ENCODE results near the gene MSH2.
"Not testable (repeated sequence)": the region's sequence is repeated elsewhere in the genome, so short reads cannot be mapped to it uniquely, and the experiment has no call there.

MSH2 gene

GRCh38 chr2:47405757-47406156 is 2.8 kb downstream of the MSH2 start:
- in situ Hi-C loops (cut with MboI; ENCODE audit: low pct_unique_long_range_greater_than_20kb, low sequenced_read_pairs), result no loop called here
- no peak for DNase-seq

- in situ Hi-C loops (cut with MboI; ENCODE audit: low pct_unique_long_range_greater_than_20kb, low sequenced_read_pairs); DNase-seq: not testable (repeated sequence)
Observed at GRCh38 chr2:47406649-47407330, 3.8 kb downstream of the MSH2 start.

- in situ Hi-C loops (cut with MboI; ENCODE audit: low pct_unique_long_range_greater_than_20kb, low sequenced_read_pairs), result not testable (repeated sequence)
Observed at GRCh38 chr2:47407976-47408375, 5.0 kb downstream of the MSH2 start.

GRCh38 chr2:47414682-47415458 is 11.9 kb downstream of the MSH2 start:
- in situ Hi-C loops (cut with MboI; ENCODE audit: low pct_unique_long_range_greater_than_20kb, low sequenced_read_pairs), result no loop called here

More at GRCh38 chr2:47407976-47408375, 5.0 kb downstream of the MSH2 start:
- not testable (repeated sequence) for DNase-seq

GRCh38 chr2:47420214-47420613 is 17.3 kb downstream of the MSH2 start:
- in situ Hi-C loops (cut with MboI; ENCODE audit: low pct_unique_long_range_greater_than_20kb, low sequenced_read_pairs), result no loop called here
- no peak for DNase-seq

More at GRCh38 chr2:47414682-47415458, 11.9 kb downstream of the MSH2 start:
- no peak for DNase-seq

GRCh38 chr2:47420683-47421082 is 17.7 kb downstream of the MSH2 start:
- in situ Hi-C loops (cut with MboI; ENCODE audit: low pct_unique_long_range_greater_than_20kb, low sequenced_read_pairs), result not testable (repeated sequence)

GRCh38 chr2:47422016-47422415 is 19.1 kb downstream of the MSH2 start:
- DNase-seq, result no peak
- in situ Hi-C loops (cut with MboI; ENCODE audit: low pct_unique_long_range_greater_than_20kb, low sequenced_read_pairs), result no loop called here

More at GRCh38 chr2:47420683-47421082, 17.7 kb downstream of the MSH2 start:
- DNase-seq, result not testable (repeated sequence)

GRCh38 chr2:47422560-47422959 is 19.6 kb downstream of the MSH2 start:
- in situ Hi-C loops (cut with MboI; ENCODE audit: low pct_unique_long_range_greater_than_20kb, low sequenced_read_pairs), result no loop called here
- no peak for DNase-seq

- in situ Hi-C loops (cut with MboI; ENCODE audit: low pct_unique_long_range_greater_than_20kb, low sequenced_read_pairs), result no loop called here
- DNase-seq, result no peak
Observed at GRCh38 chr2:47426786-47427185, 23.8 kb downstream of the MSH2 start.

GRCh38 chr2:47429795-47430194 is 26.8 kb downstream of the MSH2 start:
- DNase-seq, result no peak
- in situ Hi-C loops (cut with MboI; ENCODE audit: low pct_unique_long_range_greater_than_20kb, low sequenced_read_pairs), result no loop called here

GRCh38 chr2:47433006-47433405 is 30.1 kb downstream of the MSH2 start:
- DNase-seq; in situ Hi-C loops (cut with MboI; ENCODE audit: low pct_unique_long_range_greater_than_20kb, low sequenced_read_pairs): not testable (repeated sequence)

- in situ Hi-C loops (cut with MboI; ENCODE audit: low pct_unique_long_range_greater_than_20kb, low sequenced_read_pairs); DNase-seq: not testable (repeated sequence)
Observed at GRCh38 chr2:47433445-47433844, 30.5 kb downstream of the MSH2 start.

GRCh38 chr2:47437287-47437686 is 34.3 kb downstream of the MSH2 start:
- in situ Hi-C loops (cut with MboI; ENCODE audit: low pct_unique_long_range_greater_than_20kb, low sequenced_read_pairs), result no loop called here
- DNase-seq, result no peak

GRCh38 chr2:47438106-47438505 is 35.1 kb downstream of the MSH2 start:
- in situ Hi-C loops (cut with MboI; ENCODE audit: low pct_unique_long_range_greater_than_20kb, low sequenced_read_pairs), result no loop called here
- no peak for DNase-seq

- in situ Hi-C loops (cut with MboI; ENCODE audit: low pct_unique_long_range_greater_than_20kb, low sequenced_read_pairs), result no loop called here
- DNase-seq, result no peak
Observed at GRCh38 chr2:47438783-47439182, 35.8 kb downstream of the MSH2 start.

GRCh38 chr2:47451790-47452189 is 48.8 kb downstream of the MSH2 start:
- DNase-seq, result no peak
- in situ Hi-C loops (cut with MboI; ENCODE audit: low pct_unique_long_range_greater_than_20kb, low sequenced_read_pairs), result no loop called here

- in situ Hi-C loops (cut with MboI; ENCODE audit: low pct_unique_long_range_greater_than_20kb, low sequenced_read_pairs), result no loop called here
- DNase-seq, result no peak
Observed at GRCh38 chr2:47452761-47453160, 49.8 kb downstream of the MSH2 start.

GRCh38 chr2:47454818-47455217 is 51.9 kb downstream of the MSH2 start:
- in situ Hi-C loops (cut with MboI; ENCODE audit: low pct_unique_long_range_greater_than_20kb, low sequenced_read_pairs); DNase-seq: not testable (repeated sequence)

- in situ Hi-C loops (cut with MboI; ENCODE audit: low pct_unique_long_range_greater_than_20kb, low sequenced_read_pairs), result no loop called here
Observed at GRCh38 chr2:47455411-47455810, 52.5 kb downstream of the MSH2 start.

GRCh38 chr2:47456851-47457250 is 53.9 kb downstream of the MSH2 start:
- in situ Hi-C loops (cut with MboI; ENCODE audit: low pct_unique_long_range_greater_than_20kb, low sequenced_read_pairs), result no loop called here
- DNase-seq, result no peak

More at GRCh38 chr2:47455411-47455810, 52.5 kb downstream of the MSH2 start:
- DNase-seq, result no peak
